Peyer's patch (tissue), 4 donors: ENCODE measurements around the gene NCMAP.

Experiments used
- CTCF ChIP-seq, 6 experiments: fragments of 450-650 bp in 4 of 6; fragments of 200-600 bp in 2 of 6; sonication (generic) in 1 of 6; IDR thresholded peaks; one replicate each; pipeline ENCODE4 v1.5.1; 2017 to 2019; ENCODE audit warnings: antibody characterized with exemption in 6 of 6, mild to moderate bottlenecking in 3 of 6, moderate library complexity in 1 of 6
- POLR2A ChIP-seq, 2 donors: fragments of 450-650 bp; IDR thresholded peaks; one replicate each; pipeline ENCODE4 v1.5.1; 2017; ENCODE audit warnings: antibody characterized with exemption in 2 of 2, mild to moderate bottlenecking in 2 of 2, moderate library complexity in 2 of 2

GRCh38 chr1:24564695-24565094, 8.8 kb downstream of the NCMAP start:
- no peak for TF ChIP-seq CTCF (IDR thresholded peaks at IDR 0.05)
- TF ChIP-seq POLR2A (IDR thresholded peaks at IDR 0.05), result no peak
